ENCODE data around the gene PTPRE. TPM values are rescaled to one million over a fixed set of nuclear protein-coding genes. Genes with fewer than 3 reads are reported as not detected.

Gene PTPRE
- total RNA-seq, 1 experiment from 2014 or later = 3.1 TPM

GRCh38 chr10:128030498-128031072 lies 123.7 kb downstream of the PTPRE start (continued):
- TF ChIP-seq AR (CRISPR knock-in tag; IDR thresholded peaks at IDR 0.05) = no peak
- no peak for TF ChIP-seq ELF4 (CRISPR knock-in tag; IDR thresholded peaks at IDR 0.05; ENCODE audit: low read depth)
- no peak for TF ChIP-seq TP53 (CRISPR knock-in tag; IDR thresholded peaks at IDR 0.05)
- no peak for TF ChIP-seq OVOL2 (CRISPR knock-in tag; IDR thresholded peaks at IDR 0.05; ENCODE audit: borderline replicate concordance)
- no peak for TF ChIP-seq SP1 (CRISPR knock-in tag; conservative IDR thresholded peaks at IDR 0.05)
- no peak for TF ChIP-seq JAZF1 (CRISPR knock-in tag; IDR thresholded peaks at IDR 0.05)
- TF ChIP-seq, protein P1, sequence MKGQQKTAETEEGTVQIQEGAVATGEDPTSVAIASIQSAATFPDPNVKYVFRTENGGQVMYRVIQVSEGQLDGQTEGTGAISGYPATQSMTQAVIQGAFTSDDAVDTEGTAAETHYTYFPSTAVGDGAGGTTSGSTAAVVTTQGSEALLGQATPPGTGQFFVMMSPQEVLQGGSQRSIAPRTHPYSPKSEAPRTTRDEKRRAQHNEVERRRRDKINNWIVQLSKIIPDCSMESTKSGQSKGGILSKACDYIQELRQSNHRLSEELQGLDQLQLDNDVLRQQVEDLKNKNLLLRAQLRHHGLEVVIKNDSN (CRISPR knock-in tag; IDR thresholded peaks at IDR 0.05) = no peak
- no peak for TF ChIP-seq PRDM15 (CRISPR knock-in tag; IDR thresholded peaks at IDR 0.05)
- TF ChIP-seq ATF6 (CRISPR knock-in tag; IDR thresholded peaks at IDR 0.05) = no peak
- TF ChIP-seq ZNF263 (CRISPR knock-in tag; IDR thresholded peaks at IDR 0.05; ENCODE audit: low read depth) = no peak
- TF ChIP-seq GTF2I (CRISPR knock-in tag; conservative IDR thresholded peaks at IDR 0.05) = no peak
- no peak for TF ChIP-seq NR2C2 (CRISPR knock-in tag; IDR thresholded peaks at IDR 0.05)

DNA sequence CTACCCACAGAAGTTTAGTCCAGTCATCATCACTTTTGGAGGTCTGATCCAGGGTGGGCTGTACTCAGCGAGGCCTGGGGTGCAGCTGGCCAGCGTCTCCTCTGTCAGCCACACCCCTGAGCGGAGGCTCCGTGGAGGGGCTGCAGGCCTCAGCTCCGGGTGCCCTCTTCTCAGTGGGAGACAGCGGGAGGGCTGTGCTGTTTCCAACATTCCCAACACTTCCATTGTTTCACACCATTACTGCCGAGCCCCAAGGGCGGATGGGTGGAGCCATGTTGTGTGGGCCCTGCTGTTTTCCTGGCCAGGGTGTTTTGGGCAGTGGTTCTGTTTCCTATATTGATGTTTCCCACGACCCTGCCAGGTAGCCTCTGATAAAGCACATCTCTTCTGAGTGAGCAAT lies 124.3 kb downstream of the PTPRE start:
- TF ChIP-seq, protein P2, sequence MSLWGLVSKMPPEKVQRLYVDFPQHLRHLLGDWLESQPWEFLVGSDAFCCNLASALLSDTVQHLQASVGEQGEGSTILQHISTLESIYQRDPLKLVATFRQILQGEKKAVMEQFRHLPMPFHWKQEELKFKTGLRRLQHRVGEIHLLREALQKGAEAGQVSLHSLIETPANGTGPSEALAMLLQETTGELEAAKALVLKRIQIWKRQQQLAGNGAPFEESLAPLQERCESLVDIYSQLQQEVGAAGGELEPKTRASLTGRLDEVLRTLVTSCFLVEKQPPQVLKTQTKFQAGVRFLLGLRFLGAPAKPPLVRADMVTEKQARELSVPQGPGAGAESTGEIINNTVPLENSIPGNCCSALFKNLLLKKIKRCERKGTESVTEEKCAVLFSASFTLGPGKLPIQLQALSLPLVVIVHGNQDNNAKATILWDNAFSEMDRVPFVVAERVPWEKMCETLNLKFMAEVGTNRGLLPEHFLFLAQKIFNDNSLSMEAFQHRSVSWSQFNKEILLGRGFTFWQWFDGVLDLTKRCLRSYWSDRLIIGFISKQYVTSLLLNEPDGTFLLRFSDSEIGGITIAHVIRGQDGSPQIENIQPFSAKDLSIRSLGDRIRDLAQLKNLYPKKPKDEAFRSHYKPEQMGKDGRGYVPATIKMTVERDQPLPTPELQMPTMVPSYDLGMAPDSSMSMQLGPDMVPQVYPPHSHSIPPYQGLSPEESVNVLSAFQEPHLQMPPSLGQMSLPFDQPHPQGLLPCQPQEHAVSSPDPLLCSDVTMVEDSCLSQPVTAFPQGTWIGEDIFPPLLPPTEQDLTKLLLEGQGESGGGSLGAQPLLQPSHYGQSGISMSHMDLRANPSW (CRISPR knock-in tag; conservative IDR thresholded peaks at IDR 0.05; ENCODE audit: low read depth) = no peak
- TF ChIP-seq ELF4 (CRISPR knock-in tag; IDR thresholded peaks at IDR 0.05; ENCODE audit: low read depth) = no peak
- TF ChIP-seq NR2C2 (CRISPR knock-in tag; IDR thresholded peaks at IDR 0.05) = no peak
- TF ChIP-seq CBFB (CRISPR knock-in tag; IDR thresholded peaks at IDR 0.05; ENCODE audit: low read depth) = no peak
- TF ChIP-seq ZNF138 (CRISPR knock-in tag; conservative IDR thresholded peaks at IDR 0.05) = no peak
- TF ChIP-seq ZMAT4 (CRISPR knock-in tag; IDR thresholded peaks at IDR 0.05) = no peak
- TF ChIP-seq, protein P3, sequence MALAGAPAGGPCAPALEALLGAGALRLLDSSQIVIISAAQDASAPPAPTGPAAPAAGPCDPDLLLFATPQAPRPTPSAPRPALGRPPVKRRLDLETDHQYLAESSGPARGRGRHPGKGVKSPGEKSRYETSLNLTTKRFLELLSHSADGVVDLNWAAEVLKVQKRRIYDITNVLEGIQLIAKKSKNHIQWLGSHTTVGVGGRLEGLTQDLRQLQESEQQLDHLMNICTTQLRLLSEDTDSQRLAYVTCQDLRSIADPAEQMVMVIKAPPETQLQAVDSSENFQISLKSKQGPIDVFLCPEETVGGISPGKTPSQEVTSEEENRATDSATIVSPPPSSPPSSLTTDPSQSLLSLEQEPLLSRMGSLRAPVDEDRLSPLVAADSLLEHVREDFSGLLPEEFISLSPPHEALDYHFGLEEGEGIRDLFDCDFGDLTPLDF (CRISPR knock-in tag; IDR thresholded peaks at IDR 0.05) = no peak
- no peak for DNase-seq (ENCODE audit: low spot score)
- no peak overlapping the region for H3K27ac Mint-ChIP-seq
- H3K36me3 Mint-ChIP-seq = no peaks in the 10 kb centered on the region
- CTCF ChIA-PET = interaction anchor here (0.7 to 1.0 kb wide), 3 partner anchors 20 to 47 kb away, joined by 3 to 4 read pairs (median 3); no protein-coding TSS in a partner anchor
- no peak overlapping the region for H3K4me3 Mint-ChIP-seq
- ATAC-seq = no peak
- no peaks in the 10 kb centered on the region for H3K27me3 Mint-ChIP-seq (ENCODE audit: low read depth)
- peaks cover 12% of the 10 kb centered on the region for H3K4me1 Mint-ChIP-seq
- POLR2A ChIA-PET = no interaction called here
- no peaks in the 10 kb centered on the region for H3K9me3 Mint-ChIP-seq
